Glutamatergic neuron (in vitro differentiated cells): ENCODE results near the gene CDH23. TPM values are rescaled to one million over a fixed set of nuclear protein-coding genes. Genes with fewer than 3 reads are reported as not detected.

ENCODE experiments used
- DNase-seq: peaks from one replicate; pipeline ENCODE4 v3.0.0; 2022
- H3K27ac Mint-ChIP-seq: one replicate; pipeline ENCODE4 v1.8.0; 2020; ENCODE audit warnings: mild to moderate bottlenecking, mixed read lengths, inconsistent platforms; ENCODE audit not compliant: unreplicated experiment
- H3K27me3 Mint-ChIP-seq: one replicate; pipeline ENCODE4 v1.8.0; 2020; ENCODE audit warnings: mild to moderate bottlenecking, moderate library complexity, mixed read lengths, inconsistent platforms; ENCODE audit not compliant: unreplicated experiment
- H3K36me3 Mint-ChIP-seq: one replicate; pipeline ENCODE4 v1.8.0; 2020; ENCODE audit warnings: mild to moderate bottlenecking, mixed read lengths, inconsistent platforms; ENCODE audit not compliant: unreplicated experiment
- H3K4me1 Mint-ChIP-seq: one replicate; pipeline ENCODE4 v1.8.0; 2020; ENCODE audit warnings: mild to moderate bottlenecking, low read depth, mixed read lengths, inconsistent platforms; ENCODE audit not compliant: unreplicated experiment
- H3K4me3 Mint-ChIP-seq: one replicate; pipeline ENCODE4 v1.8.0; 2020; ENCODE audit warnings: mild to moderate bottlenecking, mixed read lengths, inconsistent platforms; ENCODE audit not compliant: unreplicated experiment
- H3K9me3 Mint-ChIP-seq: one replicate; pipeline ENCODE4 v1.8.0; 2020; ENCODE audit warnings: mild to moderate bottlenecking, moderate library complexity, mixed read lengths, inconsistent platforms; ENCODE audit not compliant: unreplicated experiment
- CTCF ChIP-seq: fragments of 200-600 bp; sonication (generic); IDR thresholded peaks from one replicate; pipeline ENCODE4 v1.5.0; 2021; ENCODE audit not compliant: partially characterized antibody, unreplicated experiment
- total RNA-seq: library from RNA; stranded (reverse); fragmentation: NEBNext Ultra II Directional; extraction: Animal tissue kit (Norgen Biotek cat#: 25700); gene quantifications from one replicate; pipeline ENCODE4 v1.2.1, GENCODE V29; 2021; ENCODE audit not compliant: unreplicated experiment

CDH23 gene
- total RNA-seq, 1 donor from 2014 or later: 2.0 TPM

GRCh38 chr10:71837098-71837827 lies 440.5 kb downstream of the CDH23 start:
- peak; percentile 46 for DNase-seq
- Mint-ChIP-seq H3K27me3 (peaks cover 7% of the 10 kb centered on the region), H3K9me3 (peaks cover 13% of the 10 kb centered on the region), H3K4me3 (peak overlapping the region; percentile 80), H3K27ac (peak overlapping the region; percentile 81), H3K36me3 (no peaks in the 10 kb centered on the region), H3K4me1 (peaks cover 54% of the 10 kb centered on the region)
- TF ChIP-seq CTCF: peak; percentile 49

- DNase-seq: no peak
- no peak for TF ChIP-seq CTCF
- H3K9me3 Mint-ChIP-seq: peaks cover 13% of the 10 kb centered on the region
- peak overlapping the region; percentile 80 for H3K4me3 Mint-ChIP-seq
- peaks cover 7% of the 10 kb centered on the region for H3K27me3 Mint-ChIP-seq
- H3K36me3 Mint-ChIP-seq: no peaks in the 10 kb centered on the region
- peaks cover 66% of the 10 kb centered on the region for H3K4me1 Mint-ChIP-seq
- peak overlapping the region; percentile 85 for H3K27ac Mint-ChIP-seq
These were observed 441.8 kb downstream of the CDH23 start for GRCh38 chr10:71838264-71839211.

GRCh38 chr10:71840177-71840957 lies 443.6 kb downstream of the CDH23 start:
- no peaks in the 10 kb centered on the region for H3K36me3 Mint-ChIP-seq
- H3K27me3 Mint-ChIP-seq: peaks cover 7% of the 10 kb centered on the region
- no peak for TF ChIP-seq CTCF
- peak overlapping the region; percentile 76 for H3K4me3 Mint-ChIP-seq
- H3K4me1 Mint-ChIP-seq: peaks cover 64% of the 10 kb centered on the region
- peak overlapping the region; percentile 86 for H3K27ac Mint-ChIP-seq
- DNase-seq: peak; percentile 90
- peaks cover 13% of the 10 kb centered on the region for H3K9me3 Mint-ChIP-seq

GRCh38 chr10:71840958-71841335 lies 444.2 kb downstream of the CDH23 start:
- no peak for TF ChIP-seq CTCF
- peaks cover 7% of the 10 kb centered on the region for H3K27me3 Mint-ChIP-seq
- H3K4me1 Mint-ChIP-seq: peaks cover 62% of the 10 kb centered on the region
- peak overlapping the region; percentile 86 for H3K27ac Mint-ChIP-seq
- no peak for DNase-seq
- peak overlapping the region; percentile 76 for H3K4me3 Mint-ChIP-seq
- no peaks in the 10 kb centered on the region for H3K36me3 Mint-ChIP-seq
- H3K9me3 Mint-ChIP-seq: peaks cover 13% of the 10 kb centered on the region
